ENCODE data around the gene PPP3R1. TPM values are rescaled to one million over a fixed set of nuclear protein-coding genes. Genes with fewer than 3 reads are reported as not detected.

The PPP3R1 gene
- total and polyA plus RNA-seq, 10 donors: 13.7 to 78.2 (median 57.9) TPM

GRCh38 chr2:68293755-68294154 lies 41.4 kb upstream of the PPP3R1 start:
- Histone ChIP-seq H3K27ac (no peak overlapping the region), H3K4me3 (no peak overlapping the region), H3K9me3 (no peaks in the 10 kb centered on the region), H3K4me1 (peaks cover 0 to 14% (median 6%) of the 10 kb centered on the region in 6 donors), H3K36me3 (no peaks in the 10 kb centered on the region), H3K27me3 (replicated peaks in 1 of 7) (no peaks in the 10 kb centered on the region)
- 67 to 73% (median 68%) methylated on average over 6 of the region's 6 CpGs for WGBS, 5 donors
- DNase-seq: no peak
- TF ChIP-seq CTCF (IDR thresholded peaks at IDR 0.05 in 8 of 11, conservative IDR thresholded peaks at IDR 0.05 in 3 of 11) (no peak), POLR2A (IDR thresholded peaks at IDR 0.05) (no peak), POLR2AphosphoS5 (IDR thresholded peaks at IDR 0.05) (no peak)
- intact Hi-C loops (cut with DNase I; ENCODE audit: low total_unique reads): no loop called here

GRCh38 chr2:68293024-68293423 lies 40.7 kb upstream of the PPP3R1 start:
- DNase-seq: no peak
- no peaks in the 10 kb centered on the region for H3K36me3 ChIP-seq
- H3K4me3 ChIP-seq: no peak overlapping the region
- no peaks in the 10 kb centered on the region for H3K27me3 ChIP-seq (replicated peaks in 1 of 7)
- 91 to 97% (median 95%) methylated on average over 4 of the region's 4 CpGs for WGBS, 5 donors
- no peak for TF ChIP-seq CTCF (IDR thresholded peaks at IDR 0.05 in 8 of 11, conservative IDR thresholded peaks at IDR 0.05 in 3 of 11)
- no peak for TF ChIP-seq POLR2AphosphoS5 (IDR thresholded peaks at IDR 0.05)
- no peak for TF ChIP-seq POLR2A (IDR thresholded peaks at IDR 0.05)
- intact Hi-C loops (cut with DNase I; ENCODE audit: low total_unique reads): no loop called here
- H3K27ac ChIP-seq: no peak overlapping the region
- no peaks in the 10 kb centered on the region for H3K9me3 ChIP-seq
- H3K4me1 ChIP-seq: peaks cover 0 to 18% (median 8%) of the 10 kb centered on the region in 6 donors

- DNase-seq: no peak
- no peaks in the 10 kb centered on the region for H3K36me3 ChIP-seq
- no peak overlapping the region for H3K27ac ChIP-seq
- TF ChIP-seq CTCF (IDR thresholded peaks at IDR 0.05 in 8 of 11, conservative IDR thresholded peaks at IDR 0.05 in 3 of 11) (peak in 8 of 11 experiments; percentile 39 to 65 (median 56)), POLR2AphosphoS5 (IDR thresholded peaks at IDR 0.05) (no peak)
- no peaks in the 10 kb centered on the region for H3K9me3 ChIP-seq
- no peak overlapping the region for H3K4me3 ChIP-seq
- intact Hi-C loops (cut with DNase I; ENCODE audit: low total_unique reads): no loop called here
- peaks cover 0 to 26% (median 8%) of the 10 kb centered on the region in 6 donors for H3K4me1 ChIP-seq
- WGBS, 5 donors: 57 to 74% (median 70%) methylated on average over 3 of the region's 3 CpGs
- H3K27me3 ChIP-seq (replicated peaks in 1 of 7): no peaks in the 10 kb centered on the region
Measured at GRCh38 chr2:68292108-68292710, 39.9 kb upstream of the PPP3R1 start.

- H3K4me1 ChIP-seq: peaks cover 0 to 26% (median 8%) of the 10 kb centered on the region in 6 donors
- no peak overlapping the region for H3K4me3 ChIP-seq
- TF ChIP-seq POLR2A (IDR thresholded peaks at IDR 0.05): no peak
- TF ChIP-seq CTCF (IDR thresholded peaks at IDR 0.05 in 8 of 11, conservative IDR thresholded peaks at IDR 0.05 in 3 of 11): no peak
- no peak for TF ChIP-seq POLR2AphosphoS5 (IDR thresholded peaks at IDR 0.05)
- DNase-seq: no peak
- WGBS, 5 donors: 68 to 79% (median 78%) methylated on average over 6 of the region's 6 CpGs
- no peaks in the 10 kb centered on the region for H3K9me3 ChIP-seq
- H3K36me3 ChIP-seq: no peaks in the 10 kb centered on the region
- H3K27ac ChIP-seq: no peak overlapping the region
- H3K27me3 ChIP-seq (replicated peaks in 1 of 7): no peaks in the 10 kb centered on the region
- intact Hi-C loops (cut with DNase I; ENCODE audit: low total_unique reads): no loop called here
Measured at GRCh38 chr2:68291314-68291713, 39.0 kb upstream of the PPP3R1 start.

All from spleen (tissue), 11 donors.